Right cardiac atrium (tissue), 5 donors: ENCODE data around the gene MCFD2. TPM values are rescaled to one million over a fixed set of nuclear protein-coding genes. Genes with fewer than 3 reads are reported as not detected.

Source experiments
- ATAC-seq, 2 donors: fragments of 200-7000 bp; cut with Tn5 transposase; one replicate each; pipeline versions ENCODE4 v1.8.0 to v1.9.1; 2020; ENCODE audit warnings: moderate library complexity in 2 of 2, mild to moderate bottlenecking in 1 of 2
- DNase-seq, 3 donors: peaks; one replicate each; pipeline ENCODE4 v3.0.0-alpha.2; 2020
- H3K27ac ChIP-seq: one replicate; pipeline ENCODE4 v1.5.1; 2013; ENCODE audit warnings: mild to moderate bottlenecking, low read length, control low read depth, moderate library complexity
- H3K27me3 ChIP-seq: one replicate; pipeline ENCODE4 v1.6.1; 2013; ENCODE audit not compliant: control insufficient read depth, insufficient read depth
- H3K4me1 ChIP-seq: one replicate; pipeline ENCODE4 v1.6.1; 2013; ENCODE audit warnings: low read length; ENCODE audit not compliant: control insufficient read depth, insufficient read depth
- H3K4me3 ChIP-seq: one replicate; pipeline ENCODE4 v1.5.1; 2013; ENCODE audit warnings: low read length, control low read depth
- H3K9me3 ChIP-seq: one replicate; pipeline ENCODE4 v1.6.1; 2013; ENCODE audit warnings: low read length; ENCODE audit not compliant: control insufficient read depth
- WGBS: extraction: QIAGEN DNeasy Blood & Tissue Kit; methylation state at CpG from one replicate; pipeline ENCODE4 v1.1.7; 2013; 5-methylcytosine and 5-hydroxymethylcytosine counted together
- intact Hi-C, 4 donors: fragments of 100-400 bp; cut with DNase I; formaldehyde crosslinking; loops; one replicate each; pipeline versions ENCODE4 v1.11.0 to v1.14.0; 2022 to 2023
- polyA plus RNA-seq: library from polyadenylated mRNA; stranded (reverse); fragments of 200-250 nt; gene quantifications from one replicate; pipeline ENCODE4 v1.2.3, GENCODE V29; 2013
- total RNA-seq, 4 donors: library from RNA; stranded (reverse); fragmentation: NEBNext Ultra II Directional; extraction: Animal tissue kit (Norgen Biotek cat#: 25700); gene quantifications; one replicate each; pipeline ENCODE4 v1.2.1, GENCODE V29; 2021
- donor health status: healthy with polysubstance abuse.
- donor health status: DM: no; HTN: yes; CAD: no.
- donor health status: DM: no; HTN: no; CAD: no.
- donor health status: DM: no; HTN: yes; CAD: no; lungs with severe emphysema.
- donor health status: DM: yes; HTN: yes; CAD: no.

Gene MCFD2
- total and polyA plus RNA-seq, 5 donors, result 27.1 to 103 (median 73.5) TPM

GRCh38 chr2:46937471-46937901 is 21.9 kb upstream of the MCFD2 start:
- Histone ChIP-seq H3K4me3 (no peak overlapping the region), H3K9me3 (no peaks in the 10 kb centered on the region), H3K27ac (no peak overlapping the region), H3K4me1 (no peaks in the 10 kb centered on the region), H3K27me3 (no peaks in the 10 kb centered on the region)
- DNase-seq, result no peak
- intact Hi-C loops, result no loop called here
- ATAC-seq, result no peak
- WGBS, result 55% methylated on average over 4 of the region's 4 CpGs

- no peaks in the 10 kb centered on the region for H3K4me1 ChIP-seq
- H3K9me3 ChIP-seq, result no peaks in the 10 kb centered on the region
- WGBS, result 92% methylated on average over 5 of the region's 5 CpGs
- H3K27me3 ChIP-seq, result no peaks in the 10 kb centered on the region
- no peak overlapping the region for H3K4me3 ChIP-seq
- no peak for DNase-seq
- no peak for ATAC-seq
- H3K27ac ChIP-seq, result no peak overlapping the region
- intact Hi-C loops, result no loop called here
Measured at GRCh38 chr2:46936566-46936965, 21.0 kb upstream of the MCFD2 start.

GRCh38 chr2:46935071-46935470 is 19.5 kb upstream of the MCFD2 start:
- Histone ChIP-seq H3K4me3 (no peak overlapping the region), H3K4me1 (no peaks in the 10 kb centered on the region), H3K9me3 (no peaks in the 10 kb centered on the region), H3K27ac (no peak overlapping the region), H3K27me3 (no peaks in the 10 kb centered on the region)
- DNase-seq, result no peak
- 93% methylated on average over 5 of the region's 5 CpGs for WGBS
- ATAC-seq, result no peak
- intact Hi-C loops, result no loop called here

DNA sequence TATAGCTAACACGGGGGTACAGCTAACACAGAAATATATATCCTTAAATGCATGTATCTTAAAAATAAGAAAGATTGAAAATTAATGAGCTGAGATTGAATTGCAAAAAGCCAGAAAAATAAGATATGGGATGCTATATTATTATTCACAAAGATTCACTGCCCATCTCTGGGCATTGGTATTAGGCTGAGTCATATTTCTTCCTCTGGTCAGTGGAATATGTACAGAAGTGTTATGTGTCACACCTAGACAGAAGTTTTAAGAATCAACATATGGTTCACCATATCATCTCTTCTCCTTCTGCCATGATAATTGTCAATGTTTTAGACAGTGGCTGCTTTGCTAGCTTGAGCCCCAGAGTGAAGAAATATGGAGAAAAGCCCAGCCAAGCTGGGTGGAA is 14.0 kb upstream of the MCFD2 start:
- DNase-seq (no peak), ATAC-seq (no peak)
- H3K27ac ChIP-seq, result no peak overlapping the region
- intact Hi-C loops, result no loop called here
- H3K27me3 ChIP-seq, result no peaks in the 10 kb centered on the region
- no peaks in the 10 kb centered on the region for H3K4me1 ChIP-seq
- no peak overlapping the region for H3K4me3 ChIP-seq
- no peaks in the 10 kb centered on the region for H3K9me3 ChIP-seq
- WGBS, result 99% methylated on average over 1 of the region's 1 CpG

DNA sequence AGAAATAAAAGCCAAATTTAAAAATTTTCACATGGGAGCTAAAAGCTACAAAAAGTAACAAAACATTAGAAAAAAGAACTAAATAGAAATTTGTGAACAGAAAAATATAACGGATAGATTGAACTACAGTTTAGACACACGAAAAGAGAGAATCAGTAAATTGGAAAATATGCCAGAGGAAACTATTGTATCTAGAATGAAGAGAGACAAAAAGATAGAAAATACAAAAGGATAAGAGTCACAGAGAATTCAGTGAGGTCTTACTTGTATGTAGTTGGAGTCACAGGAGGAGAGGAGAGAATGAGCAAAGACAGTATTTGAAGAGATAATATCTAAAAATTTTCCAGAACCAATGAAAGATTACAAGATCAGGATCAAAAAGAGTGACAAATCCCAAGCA is 11.3 kb upstream of the MCFD2 start:
- DNase-seq, result no peak
- intact Hi-C loops, result no loop called here
- ATAC-seq, result no peak
- Histone ChIP-seq H3K4me1 (no peaks in the 10 kb centered on the region), H3K27me3 (no peaks in the 10 kb centered on the region), H3K9me3 (no peaks in the 10 kb centered on the region), H3K27ac (no peak overlapping the region), H3K4me3 (no peak overlapping the region)
- WGBS, result 94% methylated on average over 2 of the region's 2 CpGs

DNA sequence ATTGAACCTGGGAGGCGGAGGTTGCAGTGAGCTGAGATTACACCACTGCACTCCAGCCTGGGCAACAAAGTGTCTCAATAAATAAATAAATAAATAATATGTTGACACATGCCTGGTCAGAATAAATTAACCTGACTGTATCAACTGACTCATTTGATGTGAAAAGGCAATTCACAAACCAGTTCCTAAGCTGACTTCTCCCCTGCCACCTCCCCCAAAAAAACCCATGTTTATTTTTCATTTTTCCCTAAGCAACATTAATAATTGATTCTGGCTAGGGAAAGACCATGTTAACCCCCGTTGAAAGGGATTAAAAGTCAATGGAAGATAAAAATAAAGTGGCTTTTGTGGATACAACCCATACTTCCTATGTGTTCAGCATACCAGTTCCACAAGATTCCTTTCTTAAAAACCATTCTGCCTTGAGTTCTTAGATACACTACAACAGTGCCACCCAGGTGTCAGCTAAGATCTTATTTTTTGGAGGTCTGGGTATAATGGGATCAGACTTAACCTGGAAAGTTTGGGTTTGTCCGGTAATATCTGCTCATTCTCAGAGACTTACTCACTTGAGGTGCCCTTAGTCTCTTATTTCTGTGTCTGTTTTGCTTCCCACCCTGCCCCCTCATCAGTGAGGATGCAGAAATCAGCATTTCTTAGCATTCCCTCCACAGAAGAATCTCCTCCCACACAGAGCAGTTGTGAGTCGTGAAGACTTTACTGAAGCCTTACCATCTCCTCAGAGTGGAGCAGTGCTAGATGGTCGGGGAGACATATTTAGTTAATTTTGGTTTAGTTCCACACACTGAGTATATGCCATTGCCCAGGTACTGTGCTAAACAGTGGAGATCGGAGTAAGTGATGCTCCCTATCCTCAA is 10.1 kb upstream of the MCFD2 start:
- whole genome bisulfite sequencing, result 80% methylated on average over 6 of the region's 6 CpGs
- ATAC-seq (no peak), DNase-seq (no peak)
- no peaks in the 10 kb centered on the region for H3K9me3 ChIP-seq
- H3K27me3 ChIP-seq, result no peaks in the 10 kb centered on the region
- H3K27ac ChIP-seq, result no peak overlapping the region
- H3K4me1 ChIP-seq, result no peaks in the 10 kb centered on the region
- H3K4me3 ChIP-seq, result no peak overlapping the region
- intact Hi-C loops, result no loop called here

DNA sequence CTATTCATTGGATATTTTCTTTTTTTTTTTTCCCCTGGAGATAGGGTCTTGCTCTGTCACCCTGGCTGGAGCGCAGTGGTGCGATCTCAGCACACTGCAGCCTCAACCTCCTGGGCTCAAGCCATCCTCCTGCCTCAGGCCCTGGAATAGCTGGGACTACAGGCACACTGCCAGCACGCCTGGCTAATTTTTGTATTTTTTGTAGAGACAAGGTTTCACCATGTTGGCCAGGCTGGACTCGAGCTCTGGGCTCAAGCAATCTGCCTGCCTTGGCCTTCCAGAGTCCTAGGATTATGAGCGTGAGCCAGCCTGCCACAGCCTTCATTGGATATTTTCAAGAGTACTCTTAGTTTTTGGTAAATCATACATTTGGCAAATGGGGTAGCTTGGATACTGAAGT is 9.0 kb upstream of the MCFD2 start:
- DNase-seq (peak; percentile 69 to 83 (median 70)), ATAC-seq (peak in 1 of 2 donors; percentile 55)
- no peaks in the 10 kb centered on the region for H3K4me1 ChIP-seq
- H3K27me3 ChIP-seq, result no peaks in the 10 kb centered on the region
- H3K9me3 ChIP-seq, result no peaks in the 10 kb centered on the region
- H3K27ac ChIP-seq, result no peak overlapping the region
- no peak overlapping the region for H3K4me3 ChIP-seq
- intact Hi-C loops, result no loop called here
- 75% methylated on average over 5 of the region's 5 CpGs for WGBS

GRCh38 chr2:46924038-46924437 is 8.4 kb upstream of the MCFD2 start:
- WGBS, result 94% methylated on average over 2 of the region's 2 CpGs
- Histone ChIP-seq H3K27me3 (no peaks in the 10 kb centered on the region), H3K4me1 (no peaks in the 10 kb centered on the region), H3K27ac (no peak overlapping the region), H3K9me3 (no peaks in the 10 kb centered on the region), H3K4me3 (no peak overlapping the region)
- intact Hi-C loops, result no loop called here
- no peak for DNase-seq
- ATAC-seq, result no peak

DNA sequence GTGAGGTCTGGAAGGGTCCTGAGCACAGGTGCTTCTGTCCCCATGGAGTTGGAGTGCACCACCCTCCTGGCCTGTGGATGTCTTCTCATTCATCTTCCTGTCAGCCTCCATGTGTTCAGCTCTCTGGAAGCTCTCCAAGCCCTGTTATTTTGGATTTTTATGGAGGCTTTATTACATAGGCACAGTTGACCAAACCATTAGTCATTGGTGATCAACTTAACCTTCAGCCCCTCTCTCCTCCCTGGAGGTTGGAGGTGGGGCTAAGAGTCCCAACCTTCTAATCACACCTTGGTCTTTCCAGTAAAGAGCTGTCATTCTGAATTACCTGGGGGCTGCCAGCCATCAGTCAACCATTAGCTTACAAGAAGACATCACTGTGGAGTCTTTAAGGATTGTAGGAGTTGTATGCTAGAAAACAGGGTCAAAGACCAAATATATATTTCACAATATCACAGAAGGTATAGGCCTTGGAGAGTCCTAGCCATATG is 7.5 kb upstream of the MCFD2 start:
- Histone ChIP-seq H3K4me1 (no peaks in the 10 kb centered on the region), H3K9me3 (no peaks in the 10 kb centered on the region), H3K4me3 (no peak overlapping the region), H3K27ac (no peak overlapping the region), H3K27me3 (no peaks in the 10 kb centered on the region)
- ATAC-seq (no peak), DNase-seq (no peak)
- intact Hi-C loops, result no loop called here

DNA sequence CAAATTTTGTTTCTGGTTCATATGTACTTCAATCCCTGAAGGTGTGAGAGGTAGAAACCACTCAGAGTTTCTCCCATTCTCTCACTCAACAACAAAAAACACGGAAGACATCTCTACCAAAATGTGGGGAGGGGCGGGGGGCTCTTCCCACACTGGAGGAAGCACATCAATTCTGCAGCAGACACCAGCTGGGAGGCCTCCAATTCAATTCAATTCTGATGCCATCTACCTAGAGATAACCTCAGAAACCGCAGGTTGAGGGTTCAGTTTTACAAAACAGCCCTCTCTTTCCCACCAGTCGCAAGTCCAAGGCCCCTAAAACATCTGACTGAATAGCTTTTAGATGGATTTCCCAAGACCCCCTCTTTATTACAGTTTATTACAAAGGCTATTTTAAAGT is 7.0 kb upstream of the MCFD2 start:
- no peak for DNase-seq
- Histone ChIP-seq H3K27me3 (no peaks in the 10 kb centered on the region), H3K9me3 (no peaks in the 10 kb centered on the region), H3K27ac (no peak overlapping the region), H3K4me1 (no peaks in the 10 kb centered on the region), H3K4me3 (no peak overlapping the region)
- ATAC-seq, result no peak
- 89% methylated on average over 4 of the region's 4 CpGs for WGBS
- intact Hi-C loops, result no loop called here

DNA sequence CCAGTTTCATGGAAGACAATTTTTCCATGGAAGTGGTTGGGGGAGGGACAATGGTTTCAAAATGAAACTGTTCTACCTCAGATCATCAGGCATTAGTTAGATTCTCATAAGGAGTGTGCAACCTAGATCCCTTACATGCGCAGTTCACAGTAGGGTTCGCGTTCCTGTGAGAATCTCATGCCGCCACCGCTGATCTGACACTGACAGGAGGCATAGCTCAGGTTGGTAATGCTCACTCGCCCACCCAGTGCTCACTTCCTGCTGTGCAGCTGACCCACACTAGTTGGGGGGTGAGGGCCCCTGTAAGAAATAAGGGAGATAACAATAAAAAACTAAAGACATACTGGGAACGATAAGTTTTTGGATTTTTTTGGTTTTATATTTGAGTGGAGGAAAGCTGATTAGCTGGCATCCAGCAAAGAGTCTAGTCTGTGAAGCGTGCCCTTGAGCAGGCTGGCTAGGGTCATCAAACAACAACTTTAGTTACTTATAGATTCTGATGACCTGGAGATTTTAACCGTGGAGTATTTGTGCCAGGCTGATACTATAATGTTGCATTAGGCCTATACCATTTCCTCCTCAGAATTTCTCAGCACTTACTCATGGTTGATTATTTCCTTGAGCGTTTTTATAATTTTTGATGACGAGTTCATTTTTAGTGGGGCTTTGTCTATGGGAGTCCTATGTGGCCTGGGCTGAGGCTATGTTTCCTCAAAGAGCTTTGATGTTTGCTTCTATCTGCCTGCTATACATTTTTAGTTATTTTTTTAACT is 6.3 kb upstream of the MCFD2 start:
- H3K4me1 ChIP-seq, result no peaks in the 10 kb centered on the region
- WGBS, result 80% methylated on average over 11 of the region's 11 CpGs
- intact Hi-C loops, result no loop called here
- no peak overlapping the region for H3K4me3 ChIP-seq
- ATAC-seq, result no peak
- no peak overlapping the region for H3K27ac ChIP-seq
- no peak for DNase-seq
- no peaks in the 10 kb centered on the region for H3K9me3 ChIP-seq
- no peaks in the 10 kb centered on the region for H3K27me3 ChIP-seq
